A549 (cell line): Measurements from ENCODE around the gene ITGA2B. TPM values are rescaled to one million over a fixed set of nuclear protein-coding genes. Genes with fewer than 3 reads are reported as not detected.

Experiments used
- ATAC-seq, 2 experiments: fragments of 200-7000 bp in 1 of 2; fragments of >200 bp in 1 of 2; cut with Nextera tagmentation in 1 of 2; cut with Tn5 transposase in 1 of 2; 3 replicates each; pipeline versions ENCODE4 v1.8.0 to v1.9.1; 2018 to 2020; ENCODE audit warnings: mild to moderate bottlenecking in 1 of 2, moderate library complexity in 1 of 2
- CTCF ChIA-PET: fragments of 300-600 bp; sonication (Branson Sonifier 250); formaldehyde crosslinking; extraction: SDS; loops from one replicate; lab custom pipeline; 2021; ENCODE audit warnings: antibody characterized with exemption, inconsistent platforms; lab: Yijun Ruan, JAX
- POLR2A ChIA-PET: fragments of 350-600 bp; formaldehyde crosslinking; extraction: SDS; loops from one replicate; lab custom pipeline; 2021; ENCODE audit warnings: antibody characterized with exemption, inconsistent platforms; lab: Yijun Ruan, JAX
- DNase-seq, 2 experiments: peaks; one replicate each; pipeline versions ENCODE4 v3.0.0 to v3.0.0-alpha.2; 2011 to 2016; ENCODE audit warnings: low read depth in 1 of 2, low spot score in 1 of 2
- FAIRE-seq: peaks from 2 replicates; lab custom pipeline; 2011; peaks lifted over from hg19 to GRCh38; lab: Jason Lieb, UNC
- H3K27ac ChIP-seq, 2 experiments: fragments of >200 bp; sonication (Bioruptor Twin); formaldehyde crosslinking; 3 replicates each; pipeline ENCODE4 v1.5.1; 2016 to 2017
- H3K4me1 ChIP-seq: fragments of >200 bp; sonication (Bioruptor Twin); formaldehyde crosslinking; 3 replicates; pipeline ENCODE4 v1.6.1; 2016
- H3K4me2 ChIP-seq: fragments of >200 bp; sonication (Bioruptor Twin); formaldehyde crosslinking; 3 replicates; pipeline ENCODE4 v1.6.1; 2016
- H3K4me3 ChIP-seq: fragments of >200 bp; sonication (Bioruptor Twin); formaldehyde crosslinking; 3 replicates; pipeline ENCODE4 v1.5.1; 2016
- H3K9me3 ChIP-seq: fragments of >200 bp; sonication (Bioruptor Twin); formaldehyde crosslinking; 3 replicates; pipeline ENCODE4 v1.6.1; 2016
- E2F6 ChIP-seq: IDR thresholded peaks from 2 replicates; pipeline ENCODE4 v1.6.1; 2012; ENCODE audit warnings: low read depth, borderline replicate concordance
- ESRRA ChIP-seq: fragments of 150-350 bp; IDR thresholded peaks from 2 replicates; pipeline ENCODE4 v1.6.1; 2014; ENCODE audit warnings: mild to moderate bottlenecking, low read length, borderline replicate concordance
- MAFK ChIP-seq: fragments of 450-650 bp; IDR thresholded peaks from 2 replicates; pipeline ENCODE4 v1.6.1; 2014; ENCODE audit not compliant: partially characterized antibody
- MAX ChIP-seq: IDR thresholded peaks from 2 replicates; pipeline ENCODE4 v1.6.1; 2012
- REST ChIP-seq: fragments of 200-600 bp; sonication (generic); IDR thresholded peaks from 2 replicates; pipeline ENCODE4 v1.6.1; 2016; ENCODE audit warnings: antibody characterized with exemption, mild to moderate bottlenecking, moderate library complexity
- RNF2 ChIP-seq: fragments of 200-600 bp; sonication (generic); IDR thresholded peaks from 2 replicates; pipeline ENCODE4 v1.6.1; 2016; ENCODE audit warnings: low read depth, mild to moderate bottlenecking, antibody characterized with exemption, moderate library complexity, borderline replicate concordance
- SREBF2 ChIP-seq: fragments of 450-650 bp; IDR thresholded peaks from 2 replicates; pipeline ENCODE4 v1.6.1; 2014; ENCODE audit warnings: mild to moderate bottlenecking, moderate library complexity
- WGBS: methylation state at CpG from one replicate; pipeline ENCODE4 v1.1.6; 2017; ENCODE audit errors: missing lambda C conversion rate; 5-methylcytosine and 5-hydroxymethylcytosine counted together
- polyA plus RNA-seq, 4 experiments: library from polyadenylated mRNA; depleted of rRNA in 3 of 4; stranded (reverse); fragments of >200 nt; fragmentation: RNase III in 1 of 4; extraction: RNeasy Plus Mini Kit Qiagen cat#74134 plus additional on column Dnase treatment in 1 of 4; gene quantifications; 2 replicates in 3 of 4; 3 replicates in 1 of 4; pipeline ENCODE4 v1.2.3, GENCODE V29; 2011 to 2017
- TF ChIP-seq, protein P1 (sequence below): fragments of >200 bp; sonication (Bioruptor Twin); formaldehyde crosslinking; IDR thresholded peaks from 3 replicates; pipeline ENCODE4 v1.5.1; 2016

Gene ITGA2B
- polyA plus RNA-seq, 2 of the 4 experiments (the other 2 are of a cell fraction), result 1.3 to 4.1 TPM

DNA sequence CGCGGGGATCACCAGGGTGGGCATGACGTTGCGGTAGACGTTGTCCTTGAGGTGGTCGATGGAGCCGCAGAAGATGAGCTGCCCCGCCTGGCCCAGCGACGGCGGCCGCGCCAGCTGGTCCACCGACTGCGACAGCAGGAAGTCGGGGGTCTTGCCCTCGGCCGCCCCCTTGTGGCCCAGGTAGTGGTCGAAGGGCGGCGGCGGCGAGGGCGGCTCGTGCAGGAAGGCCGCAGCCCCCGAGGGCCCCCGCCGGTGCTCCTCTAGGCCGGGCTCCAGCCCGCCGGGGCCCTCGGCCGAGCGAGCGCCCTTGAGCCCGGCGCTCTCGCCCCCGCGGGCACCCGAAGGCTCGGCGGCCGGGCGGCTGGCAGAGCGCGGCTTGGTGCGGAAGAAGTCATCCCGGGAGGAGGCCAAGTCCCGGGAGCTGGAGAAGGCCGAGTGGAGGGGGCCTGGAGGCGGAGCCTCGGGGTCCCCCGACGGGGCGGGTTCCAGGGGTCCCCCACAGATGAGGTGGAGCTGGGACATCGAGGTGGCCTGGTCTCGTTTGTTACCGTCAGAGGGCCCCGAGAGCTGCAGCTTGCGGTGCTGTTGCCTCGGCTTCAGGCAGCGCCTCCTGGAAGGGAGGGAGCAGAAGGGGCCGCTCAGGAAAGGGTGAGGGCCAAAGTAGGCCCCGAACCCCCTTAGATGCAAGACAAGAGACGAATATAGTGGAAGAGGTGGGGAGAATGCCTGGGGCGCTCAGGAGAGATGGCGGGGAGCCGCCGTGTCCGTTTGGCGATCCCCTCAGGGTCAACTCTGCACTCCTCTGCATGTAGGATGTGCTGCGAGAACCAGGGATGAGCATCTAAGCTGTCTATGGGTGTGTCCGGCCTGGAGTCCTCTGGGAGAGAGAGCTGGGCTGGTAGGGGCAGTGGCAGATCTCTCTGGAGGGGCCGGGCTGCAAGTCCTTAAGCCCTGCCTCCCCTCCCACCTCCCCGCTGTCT lies 34.6 kb downstream of the ITGA2B start:
- H3K4me3 ChIP-seq, result no peak overlapping the region

GRCh38 chr17:44353672-44354331 lies 35.6 kb downstream of the ITGA2B start:
- no peak for FAIRE-seq
- H3K4me1 ChIP-seq, result no peaks in the 10 kb centered on the region
- WGBS, result 19% methylated on average over 45 of the region's 98 CpGs
- peak overlapping the region; percentile 42 for H3K4me3 ChIP-seq
- ATAC-seq, result no peak
- ChIA-PET POLR2A (interaction anchor here (2.3 kb wide), 1 partner anchor 9 kb away, joined by 7 read pairs; the partner anchor contains the start of gene GRN), CTCF (interaction anchor here (0.5 to 17.9 kb wide), 17 partner anchors 9 to 864 kb away, joined by 3 to 327 read pairs (median 3); partner anchors contain the start of gene FAM171A2)
- peak overlapping the region; percentile 34 to 75; a peak in 4 of 6 replicates for H3K27ac ChIP-seq
- no peak for DNase-seq
- H3K9me3 ChIP-seq, result no peaks in the 10 kb centered on the region
- H3K4me2 ChIP-seq, result peak overlapping the region; percentile 90
- TF ChIP-seq E2F6 (peak; percentile 27; the same call in 1 of the 2 replicates), MAX (peak; percentile 53; the same call in 1 of the 2 replicates), RNF2 (no peak), ESRRA (no peak), MAFK (no peak), REST (no peak)

More for the DNA sequence above, 34.6 kb downstream of the ITGA2B start:
- CTCF ChIA-PET, result interaction anchor here (0.6 to 17.9 kb wide), 13 partner anchors 8 to 315 kb away, joined by 3 to 327 read pairs (median 6); partner anchors contain the start of genes FAM171A2 and GRN
- FAIRE-seq (no peak), DNase-seq (no peak), ATAC-seq (no peak)
- H3K27ac ChIP-seq, result no peak overlapping the region
- H3K9me3 ChIP-seq, result no peaks in the 10 kb centered on the region
- no peak overlapping the region for H3K4me2 ChIP-seq
- 91% methylated on average over 62 of the region's 77 CpGs for WGBS
- TF ChIP-seq, protein P1, sequence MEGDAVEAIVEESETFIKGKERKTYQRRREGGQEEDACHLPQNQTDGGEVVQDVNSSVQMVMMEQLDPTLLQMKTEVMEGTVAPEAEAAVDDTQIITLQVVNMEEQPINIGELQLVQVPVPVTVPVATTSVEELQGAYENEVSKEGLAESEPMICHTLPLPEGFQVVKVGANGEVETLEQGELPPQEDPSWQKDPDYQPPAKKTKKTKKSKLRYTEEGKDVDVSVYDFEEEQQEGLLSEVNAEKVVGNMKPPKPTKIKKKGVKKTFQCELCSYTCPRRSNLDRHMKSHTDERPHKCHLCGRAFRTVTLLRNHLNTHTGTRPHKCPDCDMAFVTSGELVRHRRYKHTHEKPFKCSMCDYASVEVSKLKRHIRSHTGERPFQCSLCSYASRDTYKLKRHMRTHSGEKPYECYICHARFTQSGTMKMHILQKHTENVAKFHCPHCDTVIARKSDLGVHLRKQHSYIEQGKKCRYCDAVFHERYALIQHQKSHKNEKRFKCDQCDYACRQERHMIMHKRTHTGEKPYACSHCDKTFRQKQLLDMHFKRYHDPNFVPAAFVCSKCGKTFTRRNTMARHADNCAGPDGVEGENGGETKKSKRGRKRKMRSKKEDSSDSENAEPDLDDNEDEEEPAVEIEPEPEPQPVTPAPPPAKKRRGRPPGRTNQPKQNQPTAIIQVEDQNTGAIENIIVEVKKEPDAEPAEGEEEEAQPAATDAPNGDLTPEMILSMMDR, result 0 out of 3 replicates have a peak, but pooled peaks have one; percentile 8
- TF ChIP-seq SREBF2, result no peak
- H3K4me1 ChIP-seq, result no peaks in the 10 kb centered on the region
- POLR2A ChIA-PET, result interaction anchor here (2.3 kb wide), 1 partner anchor 10 kb away, joined by 7 read pairs; the partner anchor contains the start of gene GRN
